Prostate gland (tissue), 2 donors: ENCODE data around the gene GRAMD2A. TPM values are rescaled to one million over a fixed set of nuclear protein-coding genes. Genes with fewer than 3 reads are reported as not detected.

Experiments used
- DNase-seq: peaks from one replicate; pipeline ENCODE4 v3.0.0-alpha.2; 2019; ENCODE audit warnings: low spot score
- H3K27ac ChIP-seq, 2 donors: fragments of 200-600 bp; sonication (generic); 2 replicates each; pipeline ENCODE4 v1.5.1; 2017 to 2019
- H3K27me3 ChIP-seq: fragments of 200-600 bp; sonication (generic); replicated peaks from 2 replicates; pipeline ENCODE4 v1.5.1; 2019; ENCODE audit not compliant: insufficient read depth
- H3K36me3 ChIP-seq, 2 donors: fragments of 200-600 bp; sonication (generic); 1 replicate in 1 of 2; 2 replicates in 1 of 2; pipeline versions ENCODE4 v1.5.1 to v1.8.1; 2017 to 2019
- H3K4me1 ChIP-seq: fragments of 200-600 bp; sonication (generic); replicated peaks from 2 replicates; pipeline ENCODE4 v1.5.1; 2019
- H3K4me3 ChIP-seq, 2 donors: fragments of 200-600 bp; sonication (generic); 2 replicates each; pipeline ENCODE4 v1.5.1; 2017 to 2019
- H3K9me3 ChIP-seq: fragments of 200-600 bp; sonication (generic); 2 replicates; pipeline ENCODE4 v1.5.1; 2017
- POLR2A ChIP-seq: fragments of 450-650 bp; IDR thresholded peaks from one replicate; pipeline ENCODE4 v1.6.1; 2016; ENCODE audit warnings: antibody characterized with exemption, mild to moderate bottlenecking
- POLR2AphosphoS5 ChIP-seq: sonication (generic); formaldehyde crosslinking; IDR thresholded peaks from one replicate; pipeline ENCODE4 v1.6.1; 2017; ENCODE audit warnings: antibody characterized with exemption
- WGBS: methylation state at CpG from one replicate; pipeline ENCODE4 v1.1.5; 2018; 5-methylcytosine and 5-hydroxymethylcytosine counted together
- intact Hi-C: fragments of 100-400 bp; cut with DNase I; formaldehyde crosslinking; loops from one replicate; pipeline ENCODE4 v1.14.2; 2022
- total RNA-seq, 2 donors: library from RNA; depleted of rRNA; stranded (reverse); fragments of >200 nt; gene quantifications; one replicate each; pipeline ENCODE4 v1.1.0, GENCODE V29; 2016
- TF ChIP-seq, protein P1 (sequence below), 4 experiments: fragments of 200-600 bp in 2 of 4; fragments of 450-650 bp in 2 of 4; sonication (generic) in 2 of 4; IDR thresholded peaks; 1 replicate in 3 of 4; 2 replicates in 1 of 4; pipeline ENCODE4 v1.5.1; 2016 to 2019; ENCODE audit warnings: antibody characterized with exemption in 4 of 4, mild to moderate bottlenecking in 2 of 4, moderate library complexity in 2 of 4

The GRAMD2A gene
- total RNA-seq, 2 donors from 2014 or later: 4.3 to 6.4 TPM

GRCh38 chr15:72133211-72133610, 64.4 kb downstream of the GRAMD2A start:
- Histone ChIP-seq H3K27ac (no peak overlapping the region), H3K9me3 (no peaks in the 10 kb centered on the region), H3K27me3 (no peaks in the 10 kb centered on the region), H3K36me3 (no peaks in the 10 kb centered on the region), H3K4me3 (no peak overlapping the region), H3K4me1 (no peaks in the 10 kb centered on the region)
- DNase-seq: no peak
- intact Hi-C loops: no loop called here
- no peak for TF ChIP-seq POLR2A
- TF ChIP-seq, protein P1, sequence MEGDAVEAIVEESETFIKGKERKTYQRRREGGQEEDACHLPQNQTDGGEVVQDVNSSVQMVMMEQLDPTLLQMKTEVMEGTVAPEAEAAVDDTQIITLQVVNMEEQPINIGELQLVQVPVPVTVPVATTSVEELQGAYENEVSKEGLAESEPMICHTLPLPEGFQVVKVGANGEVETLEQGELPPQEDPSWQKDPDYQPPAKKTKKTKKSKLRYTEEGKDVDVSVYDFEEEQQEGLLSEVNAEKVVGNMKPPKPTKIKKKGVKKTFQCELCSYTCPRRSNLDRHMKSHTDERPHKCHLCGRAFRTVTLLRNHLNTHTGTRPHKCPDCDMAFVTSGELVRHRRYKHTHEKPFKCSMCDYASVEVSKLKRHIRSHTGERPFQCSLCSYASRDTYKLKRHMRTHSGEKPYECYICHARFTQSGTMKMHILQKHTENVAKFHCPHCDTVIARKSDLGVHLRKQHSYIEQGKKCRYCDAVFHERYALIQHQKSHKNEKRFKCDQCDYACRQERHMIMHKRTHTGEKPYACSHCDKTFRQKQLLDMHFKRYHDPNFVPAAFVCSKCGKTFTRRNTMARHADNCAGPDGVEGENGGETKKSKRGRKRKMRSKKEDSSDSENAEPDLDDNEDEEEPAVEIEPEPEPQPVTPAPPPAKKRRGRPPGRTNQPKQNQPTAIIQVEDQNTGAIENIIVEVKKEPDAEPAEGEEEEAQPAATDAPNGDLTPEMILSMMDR (IDR thresholded peaks at IDR 0.05): no peak
- no peak for TF ChIP-seq POLR2AphosphoS5
- WGBS: 91% methylated on average over 1 of the region's 1 CpG

DNA sequence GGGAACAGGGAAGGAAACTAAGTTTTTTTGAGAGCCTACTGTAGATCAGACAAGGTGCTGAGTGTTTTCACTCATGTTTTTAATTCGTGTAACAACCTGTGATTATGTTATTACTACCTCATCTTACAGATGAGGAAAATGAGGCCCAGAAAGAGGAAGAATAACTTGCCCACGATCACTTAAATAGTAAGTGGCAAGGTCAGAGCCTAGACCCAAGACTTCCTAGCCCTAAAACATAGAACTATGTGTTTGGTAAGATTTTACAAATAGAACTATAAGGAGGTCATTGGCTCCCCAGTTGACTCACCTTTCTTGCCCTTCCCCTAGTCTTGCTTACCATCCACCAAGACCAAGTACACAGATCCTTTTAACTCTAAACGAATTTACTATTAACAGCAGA, 65.7 kb downstream of the GRAMD2A start:
- TF ChIP-seq POLR2AphosphoS5 (no peak), POLR2A (no peak)
- TF ChIP-seq, protein P1 (IDR thresholded peaks at IDR 0.05): no peak
- Histone ChIP-seq H3K27ac (no peak overlapping the region), H3K4me3 (no peak overlapping the region), H3K36me3 (no peaks in the 10 kb centered on the region), H3K27me3 (no peaks in the 10 kb centered on the region), H3K4me1 (no peaks in the 10 kb centered on the region), H3K9me3 (no peaks in the 10 kb centered on the region)
- DNase-seq: no peak
- intact Hi-C loops: no loop called here
- 65% methylated on average over 3 of the region's 3 CpGs for WGBS

DNA sequence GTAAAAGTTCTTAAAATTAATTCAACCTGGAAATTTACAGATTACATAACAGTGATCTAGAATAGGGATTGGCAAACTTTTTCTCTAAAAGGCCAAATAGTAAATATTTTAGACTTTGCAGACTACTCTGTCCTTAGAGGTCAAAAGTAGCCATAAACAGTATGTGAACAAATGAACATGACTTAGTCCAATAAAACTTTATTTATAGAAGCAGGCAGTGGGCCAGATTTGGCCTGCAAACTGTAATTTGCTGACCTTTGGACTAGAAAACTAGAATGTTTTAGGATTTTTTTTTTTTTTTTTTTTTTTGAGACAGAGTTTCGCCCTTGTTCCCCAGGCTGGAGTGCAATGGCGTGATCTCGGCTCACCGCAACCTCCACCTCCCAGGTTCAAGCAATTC, 67.3 kb downstream of the GRAMD2A start:
- no peak for DNase-seq
- intact Hi-C loops: no loop called here
- H3K36me3 ChIP-seq: no peaks in the 10 kb centered on the region

GRCh38 chr15:72128359-72128758, 69.2 kb downstream of the GRAMD2A start:
- Histone ChIP-seq H3K9me3 (no peaks in the 10 kb centered on the region), H3K4me3 (no peak overlapping the region), H3K27me3 (no peaks in the 10 kb centered on the region), H3K36me3 (no peaks in the 10 kb centered on the region), H3K27ac (no peak overlapping the region), H3K4me1 (no peaks in the 10 kb centered on the region)
- intact Hi-C loops: no loop called here
- DNase-seq: no peak
- TF ChIP-seq POLR2AphosphoS5: no peak
- TF ChIP-seq, protein P1 (IDR thresholded peaks at IDR 0.05): no peak
- TF ChIP-seq POLR2A: no peak

More for the DNA sequence above, 67.3 kb downstream of the GRAMD2A start:
- no peak overlapping the region for H3K27ac ChIP-seq
- no peaks in the 10 kb centered on the region for H3K4me1 ChIP-seq
- over 99% methylated on average over 4 of the region's 4 CpGs for WGBS
- TF ChIP-seq POLR2A (no peak), POLR2AphosphoS5 (no peak)
- TF ChIP-seq, protein P1 (IDR thresholded peaks at IDR 0.05): no peak
- no peaks in the 10 kb centered on the region for H3K27me3 ChIP-seq
- no peak overlapping the region for H3K4me3 ChIP-seq
- no peaks in the 10 kb centered on the region for H3K9me3 ChIP-seq

GRCh38 chr15:72127724-72128322, 69.8 kb downstream of the GRAMD2A start:
- H3K9me3 ChIP-seq: no peaks in the 10 kb centered on the region
- DNase-seq: no peak
- no peak for TF ChIP-seq POLR2A
- TF ChIP-seq, protein P1 (IDR thresholded peaks at IDR 0.05): no peak
- no peak for TF ChIP-seq POLR2AphosphoS5
- intact Hi-C loops: no loop called here
- whole genome bisulfite sequencing: 56% methylated on average over 2 of the region's 2 CpGs
- H3K4me3 ChIP-seq: no peak overlapping the region
- no peaks in the 10 kb centered on the region for H3K27me3 ChIP-seq
- no peaks in the 10 kb centered on the region for H3K4me1 ChIP-seq
- no peaks in the 10 kb centered on the region for H3K36me3 ChIP-seq
- H3K27ac ChIP-seq: no peak overlapping the region
